Thymus (tissue), 11 donors: ENCODE data around the gene EHBP1. TPM values are rescaled to one million over a fixed set of nuclear protein-coding genes. Genes with fewer than 3 reads are reported as not detected.

Source experiments
- DNase-seq, 9 donors: peaks; one replicate each; pipeline ENCODE4 v3.0.0-alpha.2; 2013; ENCODE audit warnings: low spot score in 9 of 9, low read depth in 6 of 9, missing footprints in 1 of 9
- H3K27ac ChIP-seq, 2 donors: one replicate each; pipeline ENCODE4 v1.5.1; 2013; ENCODE audit warnings: control low read depth in 1 of 2, low read depth in 1 of 2, low read length in 1 of 2, mild to moderate bottlenecking in 1 of 2, moderate library complexity in 1 of 2
- H3K27me3 ChIP-seq, 2 donors: one replicate each; pipeline ENCODE4 v1.5.1; 2013; ENCODE audit warnings: low read length in 1 of 2; ENCODE audit not compliant: control insufficient read depth in 2 of 2, insufficient read depth in 1 of 2
- H3K36me3 ChIP-seq, 2 donors: one replicate each; pipeline ENCODE4 v1.5.1; 2013; ENCODE audit warnings: low read length in 1 of 2, mild to moderate bottlenecking in 1 of 2, moderate library complexity in 1 of 2; ENCODE audit not compliant: control insufficient read depth in 2 of 2, insufficient read depth in 2 of 2
- H3K4me1 ChIP-seq, 2 donors: one replicate each; pipeline ENCODE4 v1.5.1; 2013; ENCODE audit warnings: low read length in 2 of 2; ENCODE audit not compliant: control insufficient read depth in 2 of 2, insufficient read depth in 2 of 2
- H3K4me3 ChIP-seq, 2 donors: one replicate each; pipeline ENCODE4 v1.5.1; 2013; ENCODE audit warnings: low read length in 2 of 2, control low read depth in 1 of 2, mild to moderate bottlenecking in 1 of 2
- H3K9me3 ChIP-seq, 2 donors: one replicate each; pipeline ENCODE4 v1.5.1; 2013; ENCODE audit warnings: low read length in 1 of 2, mild to moderate bottlenecking in 1 of 2; ENCODE audit not compliant: control insufficient read depth in 2 of 2, insufficient read depth in 1 of 2
- WGBS: extraction: QIAGEN DNeasy Blood & Tissue Kit; methylation state at CpG from one replicate; pipeline ENCODE4 v1.1.7; 2013; 5-methylcytosine and 5-hydroxymethylcytosine counted together
- polyA plus RNA-seq: library from polyadenylated mRNA; stranded (reverse); fragments of 200-250 nt; gene quantifications from one replicate; pipeline ENCODE4 v1.2.3, GENCODE V29; 2013
- total RNA-seq: library from RNA; stranded (reverse); fragments of 120-200 nt; gene quantifications from one replicate; pipeline ENCODE4 v1.2.4, GENCODE V29; 2013
- donor health status: healthy.

The EHBP1 gene
- total and polyA plus RNA-seq, 2 donors = 11.2 to 19.5 TPM

DNA sequence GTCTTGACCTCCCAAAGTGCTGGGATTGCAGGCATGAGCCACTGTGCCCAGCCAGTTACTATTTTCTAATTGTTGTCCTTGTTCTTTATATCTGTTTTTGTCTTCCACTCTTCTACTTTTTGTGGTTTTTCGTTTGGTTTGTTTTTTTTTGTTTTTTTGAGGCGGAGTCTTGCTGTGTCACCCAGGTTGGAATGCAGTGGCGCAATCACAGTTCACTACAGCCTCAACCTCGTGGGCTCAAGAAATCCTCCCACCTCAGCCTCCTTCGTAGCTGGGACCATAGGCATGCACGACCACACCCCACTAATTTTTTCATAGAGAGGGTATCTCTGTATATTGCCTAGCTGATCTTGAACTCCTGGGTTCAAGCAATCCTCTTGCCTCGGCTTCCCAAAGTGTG is 100.7 kb downstream of the EHBP1 start:
- H3K36me3 ChIP-seq = no peaks in the 10 kb centered on the region
- no peaks in the 10 kb centered on the region for H3K27me3 ChIP-seq
- no peak overlapping the region for H3K27ac ChIP-seq
- DNase-seq = no peak
- peaks cover 0 to 4% of the 10 kb centered on the region in 2 donors for H3K4me1 ChIP-seq
- peaks cover 0 to 4% of the 10 kb centered on the region in 2 donors for H3K9me3 ChIP-seq
- WGBS = 96% methylated on average over 7 of the region's 7 CpGs
- no peak overlapping the region for H3K4me3 ChIP-seq

- Histone ChIP-seq H3K4me3 (no peak overlapping the region), H3K36me3 (no peaks in the 10 kb centered on the region), H3K9me3 (peaks cover 0 to 4% of the 10 kb centered on the region in 2 donors), H3K4me1 (no peaks in the 10 kb centered on the region), H3K27me3 (no peaks in the 10 kb centered on the region), H3K27ac (no peak overlapping the region)
- 96% methylated on average over 2 of the region's 2 CpGs for WGBS
- DNase-seq = no peak
These were observed 103.0 kb downstream of the EHBP1 start for GRCh38 chr2:62808554-62808953.

- 95% methylated on average over 2 of the region's 2 CpGs for WGBS
- Histone ChIP-seq H3K27ac (no peak overlapping the region), H3K4me1 (no peaks in the 10 kb centered on the region), H3K36me3 (no peaks in the 10 kb centered on the region), H3K9me3 (peaks cover 0 to 4% of the 10 kb centered on the region in 2 donors), H3K27me3 (no peaks in the 10 kb centered on the region), H3K4me3 (no peak overlapping the region)
- DNase-seq = no peak
These were observed 105.6 kb downstream of the EHBP1 start for GRCh38 chr2:62811086-62811485.

- 99% methylated on average over 2 of the region's 2 CpGs for WGBS
These were observed 106.5 kb downstream of the EHBP1 start for GRCh38 chr2:62811972-62812371.

GRCh38 chr2:62812921-62813825 is 107.7 kb downstream of the EHBP1 start:
- Histone ChIP-seq H3K27me3 (no peaks in the 10 kb centered on the region), H3K4me3 (no peak overlapping the region), H3K4me1 (no peaks in the 10 kb centered on the region), H3K9me3 (no peaks in the 10 kb centered on the region), H3K36me3 (no peaks in the 10 kb centered on the region), H3K27ac (no peak overlapping the region)
- 83% methylated on average over 6 of the region's 6 CpGs for WGBS
- no peak for DNase-seq

More at GRCh38 chr2:62811972-62812371, 106.5 kb downstream of the EHBP1 start:
- no peak for DNase-seq
- Histone ChIP-seq H3K4me1 (no peaks in the 10 kb centered on the region), H3K36me3 (no peaks in the 10 kb centered on the region), H3K9me3 (peaks cover 0 to 4% of the 10 kb centered on the region in 2 donors), H3K27ac (no peak overlapping the region), H3K27me3 (no peaks in the 10 kb centered on the region), H3K4me3 (no peak overlapping the region)

- H3K27ac ChIP-seq = no peak overlapping the region
- no peaks in the 10 kb centered on the region for H3K27me3 ChIP-seq
- no peak overlapping the region for H3K4me3 ChIP-seq
- no peak for DNase-seq
- no peaks in the 10 kb centered on the region for H3K9me3 ChIP-seq
- H3K36me3 ChIP-seq = no peaks in the 10 kb centered on the region
- no peaks in the 10 kb centered on the region for H3K4me1 ChIP-seq
These were observed 108.6 kb downstream of the EHBP1 start for GRCh38 chr2:62814123-62814522.

GRCh38 chr2:62817348-62817747 is 111.8 kb downstream of the EHBP1 start:
- Histone ChIP-seq H3K27ac (no peak overlapping the region), H3K4me1 (no peaks in the 10 kb centered on the region), H3K4me3 (no peak overlapping the region), H3K27me3 (no peaks in the 10 kb centered on the region), H3K9me3 (no peaks in the 10 kb centered on the region), H3K36me3 (no peaks in the 10 kb centered on the region)
- DNase-seq = no peak
- 93% methylated on average over 1 of the region's 1 CpG for WGBS

- Histone ChIP-seq H3K27ac (no peak overlapping the region), H3K9me3 (no peaks in the 10 kb centered on the region)
- WGBS = 93% methylated on average over 2 of the region's 2 CpGs
These were observed 112.6 kb downstream of the EHBP1 start for GRCh38 chr2:62817995-62818713.

DNA sequence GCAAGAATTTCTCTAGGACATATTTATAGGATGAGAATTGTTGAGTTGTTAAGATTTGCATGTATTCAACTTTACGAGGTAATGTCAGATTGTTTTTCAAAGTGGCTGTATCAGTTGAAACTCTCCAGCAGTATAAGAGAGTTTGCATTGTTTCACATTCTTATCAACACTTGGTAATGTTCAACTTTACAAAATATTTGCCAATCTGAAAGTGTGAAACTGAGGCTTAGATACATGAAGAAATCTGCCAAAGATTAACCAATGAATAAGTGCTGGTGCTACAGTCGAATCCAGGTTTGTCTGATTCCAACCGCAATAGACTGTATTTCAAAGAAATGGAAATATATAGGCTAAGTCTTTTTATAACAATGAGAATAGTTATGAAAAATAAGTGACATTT is 117.0 kb downstream of the EHBP1 start:
- 98% methylated on average over 3 of the region's 3 CpGs for WGBS
- H3K27ac ChIP-seq = no peak overlapping the region
- H3K4me1 ChIP-seq = no peaks in the 10 kb centered on the region
- no peak for DNase-seq
- H3K27me3 ChIP-seq = no peaks in the 10 kb centered on the region
- H3K36me3 ChIP-seq = no peaks in the 10 kb centered on the region
- no peak overlapping the region for H3K4me3 ChIP-seq
- H3K9me3 ChIP-seq = no peaks in the 10 kb centered on the region

More at GRCh38 chr2:62817995-62818713, 112.6 kb downstream of the EHBP1 start:
- no peak for DNase-seq
- H3K4me1 ChIP-seq = no peaks in the 10 kb centered on the region
- no peaks in the 10 kb centered on the region for H3K36me3 ChIP-seq
- H3K4me3 ChIP-seq = no peak overlapping the region
- no peaks in the 10 kb centered on the region for H3K27me3 ChIP-seq
